Left ventricle myocardium inferior (tissue), 1 donor: ENCODE data around the gene VPS25. TPM values are rescaled to one million over a fixed set of nuclear protein-coding genes. Genes with fewer than 3 reads are reported as not detected.
"Not testable (repeated sequence)": the region's sequence is repeated elsewhere in the genome, so short reads cannot be mapped to it uniquely, and the experiment has no call there.

Experiments
- DNase-seq: peaks from one replicate; pipeline ENCODE4 v3.0.0-alpha.2; 2020
- H3K27ac ChIP-seq: fragments of 200-600 bp; replicated peaks from 2 replicates; pipeline ENCODE4 v1.8.0; 2021
- H3K27me3 ChIP-seq: fragments of 200-600 bp; 2 replicates; pipeline ENCODE4 v1.8.0; 2021; ENCODE audit warnings: low read depth
- H3K36me3 ChIP-seq: fragments of 200-600 bp; 2 replicates; pipeline ENCODE4 v1.8.0; 2021
- H3K4me1 ChIP-seq: fragments of 200-600 bp; 2 replicates; pipeline ENCODE4 v1.8.0; 2021
- H3K4me3 ChIP-seq: fragments of 200-600 bp; 2 replicates; pipeline ENCODE4 v1.8.0; 2021; ENCODE audit warnings: mild to moderate bottlenecking, moderate library complexity
- H3K9me3 ChIP-seq: fragments of 200-600 bp; replicated peaks from 2 replicates; pipeline ENCODE4 v1.8.0; 2021
- intact Hi-C: fragments of 100-400 bp; cut with micrococcal nuclease; formaldehyde crosslinking; loops from one replicate; pipeline ENCODE4 v1.11.0; 2022
- long read RNA-seq: library from polyadenylated mRNA; unstranded; transcript quantifications from one replicate; pipeline ENCODE4 v2.0.0, GENCODE V29; 2021
- total RNA-seq: library from RNA; stranded (reverse); fragmentation: NEBNext Ultra II Directional; extraction: Animal tissue kit (Norgen Biotek cat#: 25700); gene quantifications from one replicate; pipeline ENCODE4 v1.2.1, GENCODE V29; 2021
- TF ChIP-seq, protein P1 (sequence below): fragments of 200-600 bp; IDR thresholded peaks from 2 replicates; pipeline ENCODE4 v1.8.0; 2021; ENCODE audit warnings: antibody characterized with exemption, mild to moderate bottlenecking, borderline replicate concordance
- donor health status: DM: no; HTN: yes; CAD: no; lungs with severe emphysema.

Gene VPS25
- 37.5 TPM for total RNA-seq
- long read RNA-seq, transcript VPS25-201 (6 exons, 1,101 nt): major isoform, 47 of 50 reads
- long read RNA-seq, partial matches to known transcripts: 1 of 50 reads
- long read RNA-seq, other reads (novel, unspliced or antisense): 2 of 50 reads

GRCh38 chr17:42773290-42774035 is at the start of gene VPS25:
Gene VPS25, plus strand, starts transcription at chr17:42773449. Its CDS starts 27 bp downstream, at chr17:42773476.
- Histone ChIP-seq H3K4me1 (peaks cover 22% of the 10 kb centered on the region), H3K27me3 (no peaks in the 10 kb centered on the region), H3K4me3 (peak within 1 kb of the TSS; percentile 98), H3K9me3 (no peaks in the 10 kb centered on the region), H3K27ac (peak within 1 kb of the TSS; percentile 91), H3K36me3 (peaks cover 44% of the 10 kb centered on the region)
- intact Hi-C loops: no loop called here
- TF ChIP-seq, protein P1, sequence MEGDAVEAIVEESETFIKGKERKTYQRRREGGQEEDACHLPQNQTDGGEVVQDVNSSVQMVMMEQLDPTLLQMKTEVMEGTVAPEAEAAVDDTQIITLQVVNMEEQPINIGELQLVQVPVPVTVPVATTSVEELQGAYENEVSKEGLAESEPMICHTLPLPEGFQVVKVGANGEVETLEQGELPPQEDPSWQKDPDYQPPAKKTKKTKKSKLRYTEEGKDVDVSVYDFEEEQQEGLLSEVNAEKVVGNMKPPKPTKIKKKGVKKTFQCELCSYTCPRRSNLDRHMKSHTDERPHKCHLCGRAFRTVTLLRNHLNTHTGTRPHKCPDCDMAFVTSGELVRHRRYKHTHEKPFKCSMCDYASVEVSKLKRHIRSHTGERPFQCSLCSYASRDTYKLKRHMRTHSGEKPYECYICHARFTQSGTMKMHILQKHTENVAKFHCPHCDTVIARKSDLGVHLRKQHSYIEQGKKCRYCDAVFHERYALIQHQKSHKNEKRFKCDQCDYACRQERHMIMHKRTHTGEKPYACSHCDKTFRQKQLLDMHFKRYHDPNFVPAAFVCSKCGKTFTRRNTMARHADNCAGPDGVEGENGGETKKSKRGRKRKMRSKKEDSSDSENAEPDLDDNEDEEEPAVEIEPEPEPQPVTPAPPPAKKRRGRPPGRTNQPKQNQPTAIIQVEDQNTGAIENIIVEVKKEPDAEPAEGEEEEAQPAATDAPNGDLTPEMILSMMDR: peak; percentile 36
- DNase-seq: peak; percentile 71

GRCh38 chr17:42723636-42724035 is 49.6 kb upstream of the VPS25 start:
- no peaks in the 10 kb centered on the region for H3K27me3 ChIP-seq
- DNase-seq: no peak
- no peak overlapping the region for H3K4me3 ChIP-seq
- H3K9me3 ChIP-seq: no peaks in the 10 kb centered on the region
- peaks cover 97% of the 10 kb centered on the region for H3K36me3 ChIP-seq
- TF ChIP-seq, protein P1: no peak
- intact Hi-C loops: no loop called here
- H3K27ac ChIP-seq: no peak overlapping the region
- no peaks in the 10 kb centered on the region for H3K4me1 ChIP-seq

- TF ChIP-seq, protein P1: no peak
- Histone ChIP-seq H3K9me3 (no peaks in the 10 kb centered on the region), H3K36me3 (peaks cover 97% of the 10 kb centered on the region), H3K27ac (no peak overlapping the region), H3K4me3 (no peak overlapping the region), H3K4me1 (no peaks in the 10 kb centered on the region), H3K27me3 (no peaks in the 10 kb centered on the region)
- DNase-seq: no peak
- intact Hi-C loops: no loop called here
These were observed 48.1 kb upstream of the VPS25 start for GRCh38 chr17:42725143-42725542.

GRCh38 chr17:42740699-42741098 is 32.5 kb upstream of the VPS25 start:
- H3K36me3 ChIP-seq: peaks cover 4% of the 10 kb centered on the region
- no peak for DNase-seq
- H3K27me3 ChIP-seq: no peaks in the 10 kb centered on the region
- H3K4me3 ChIP-seq: no peak overlapping the region
- no peak overlapping the region for H3K27ac ChIP-seq
- H3K9me3 ChIP-seq: no peaks in the 10 kb centered on the region
- intact Hi-C loops: no loop called here
- TF ChIP-seq, protein P1: no peak
- peaks cover 41% of the 10 kb centered on the region for H3K4me1 ChIP-seq

DNA sequence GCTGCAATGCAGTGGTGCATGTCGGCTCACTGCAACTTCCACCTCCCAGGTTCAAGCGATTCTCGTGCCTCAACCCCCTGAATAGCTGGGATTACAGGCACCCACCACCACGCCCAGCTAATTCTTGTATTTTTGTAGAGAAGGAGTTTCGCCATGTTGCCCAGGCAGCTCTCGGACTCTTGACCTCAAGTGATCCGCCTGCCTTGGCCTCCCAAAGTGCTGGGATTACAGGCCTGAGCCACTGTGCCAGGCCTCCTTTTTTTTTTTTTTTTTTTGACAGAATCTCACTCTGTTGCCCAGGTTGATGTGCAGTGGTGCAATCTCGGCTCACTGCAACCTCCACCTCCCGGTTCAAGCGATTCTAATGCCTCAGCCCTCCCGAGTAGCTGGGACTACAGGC is 30.3 kb upstream of the VPS25 start:
- H3K9me3 ChIP-seq, H3K4me3 ChIP-seq, H3K36me3 ChIP-seq, H3K27me3 ChIP-seq, intact Hi-C loops, H3K27ac ChIP-seq, DNase-seq: not testable (repeated sequence)
- H3K4me1 ChIP-seq: peaks cover 33% of the 10 kb centered on the region
